Stimulated activated CD4-positive, alpha-beta T cell treated with anti-CD3 and anti-CD28 coated beads, Interleukin-1b, Interleukin-23, amount 100 ng/mL, for 48 hours (primary cell): ENCODE data around the gene VAC14.
A peak's percentile ranks its signal among the peaks of the same experiment; 100 is the strongest.
"Not testable (repeated sequence)": the region's sequence is repeated elsewhere in the genome, so short reads cannot be mapped to it uniquely, and the experiment has no call there.

Experiments used
- DNase-seq: peaks from one replicate; pipeline ENCODE4 v3.0.0-alpha.2; 2020

The VAC14 gene

DNA sequence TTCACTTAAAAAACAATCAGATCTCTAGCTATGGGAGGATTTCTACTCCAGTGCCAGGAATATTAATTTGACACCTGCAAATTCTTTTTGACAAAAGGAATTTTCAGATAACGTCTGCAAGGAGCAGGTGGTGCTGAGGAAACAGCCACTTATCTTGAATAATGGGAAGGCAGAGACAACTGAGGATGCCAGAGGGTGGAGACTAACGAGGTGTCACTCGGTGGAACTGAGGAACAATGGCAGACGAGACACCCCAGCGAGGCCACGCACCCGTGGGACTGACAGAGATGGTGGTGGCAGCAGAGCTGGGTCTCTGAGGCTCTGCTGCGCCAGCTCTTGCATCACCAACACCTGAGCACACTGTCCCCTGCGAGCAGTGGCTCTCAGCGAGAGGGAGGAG is 42.2 kb downstream of the VAC14 start:
- no peak for DNase-seq

DNA sequence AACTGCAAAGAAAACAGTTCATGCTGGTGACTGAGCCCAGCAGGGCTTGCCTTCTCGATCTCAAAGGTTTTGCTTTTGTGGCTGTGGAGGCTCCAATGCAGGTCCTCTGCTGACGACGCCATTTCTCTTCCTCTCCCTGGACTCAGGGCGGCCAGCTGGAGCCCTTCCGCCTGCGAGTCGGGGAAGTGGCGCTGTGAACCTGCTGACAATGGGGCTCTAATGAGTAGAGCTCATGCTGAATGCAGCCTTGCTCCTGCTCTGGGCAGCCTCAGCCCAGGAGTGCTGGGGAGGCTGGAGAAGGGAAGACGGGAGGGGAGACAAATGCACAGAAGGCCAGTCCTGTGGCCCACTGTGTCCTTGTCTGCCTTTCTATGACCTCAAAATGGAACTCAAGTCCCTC is 43.8 kb downstream of the VAC14 start:
- DNase-seq, result no peak

DNA sequence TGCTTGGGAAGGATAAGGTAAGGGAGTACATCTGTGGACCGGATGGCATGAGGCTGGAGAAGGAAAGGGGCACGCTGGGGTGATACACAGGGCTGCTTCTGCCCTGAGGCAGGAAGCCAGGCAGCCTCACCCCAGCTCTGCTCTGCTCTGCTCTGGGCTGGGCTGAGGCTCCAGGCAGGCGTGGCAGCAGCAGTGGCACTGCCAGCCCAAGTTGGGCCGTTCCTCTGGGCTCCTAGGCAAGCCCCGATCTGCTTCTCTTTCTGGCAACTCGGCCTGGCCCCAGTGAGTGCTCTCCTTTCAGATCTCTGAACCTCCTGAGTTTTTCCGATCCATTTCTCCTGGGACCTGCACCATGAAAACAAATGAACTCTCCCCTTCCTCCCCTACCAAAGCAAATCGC is 44.9 kb downstream of the VAC14 start:
- no peak for DNase-seq

DNA sequence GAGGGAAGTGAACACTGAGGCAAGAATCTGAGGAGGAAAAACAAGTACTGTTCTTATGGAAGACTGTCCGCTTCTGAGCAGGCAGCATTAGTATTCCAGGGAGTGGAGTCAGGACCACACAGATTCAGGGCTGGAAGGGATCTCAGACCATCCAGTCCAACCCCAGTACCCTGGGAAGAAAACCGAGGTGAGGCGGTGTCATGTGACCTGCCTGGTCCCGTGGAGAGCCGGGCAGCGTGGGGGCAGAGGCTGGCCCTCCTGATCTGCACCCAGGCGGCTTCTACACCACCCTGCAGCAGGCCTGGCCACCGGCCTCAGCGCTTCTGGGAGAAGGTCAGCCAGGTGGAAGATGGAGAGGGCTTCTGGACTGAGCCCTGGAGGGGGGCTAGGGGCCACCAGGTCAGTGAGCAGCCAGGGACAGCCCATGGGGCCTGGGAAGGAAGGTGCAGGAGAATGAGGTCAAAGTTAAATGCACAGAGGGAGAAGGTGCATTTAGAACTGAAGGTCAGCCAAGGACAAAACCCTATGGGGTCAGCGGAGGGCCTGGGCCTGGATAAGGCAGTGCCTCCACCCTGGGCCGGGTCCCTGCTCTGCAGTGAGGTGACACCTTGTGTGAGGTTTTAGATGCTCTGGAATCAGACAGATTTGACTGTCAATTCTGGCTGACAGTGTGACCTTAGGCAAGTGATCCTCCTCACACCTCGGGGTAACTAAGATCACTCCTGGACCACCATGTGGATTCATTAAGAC is 45.9 kb downstream of the VAC14 start:
- no peak for DNase-seq

DNA sequence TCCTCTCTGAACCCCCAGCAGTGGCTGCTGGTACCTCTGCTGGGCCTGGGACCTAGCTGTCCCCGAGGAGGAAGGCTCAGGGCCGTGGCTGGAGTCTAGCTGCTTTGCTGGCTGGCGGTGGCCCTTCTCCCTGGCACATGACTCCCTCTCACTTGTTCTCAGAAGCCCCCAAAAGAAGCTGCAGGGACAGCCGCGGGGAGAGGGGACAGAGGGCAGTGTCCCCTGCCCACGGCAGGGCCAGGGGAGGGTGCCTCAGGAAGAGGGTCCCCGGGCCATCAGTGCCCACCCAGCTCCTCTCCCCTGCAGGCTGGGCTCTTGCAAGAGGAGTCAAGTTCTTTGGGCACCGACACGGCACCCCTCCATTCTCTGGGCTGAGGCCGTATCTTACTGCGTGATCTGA is 46.6 kb downstream of the VAC14 start:
- DNase-seq, result no peak

DNA sequence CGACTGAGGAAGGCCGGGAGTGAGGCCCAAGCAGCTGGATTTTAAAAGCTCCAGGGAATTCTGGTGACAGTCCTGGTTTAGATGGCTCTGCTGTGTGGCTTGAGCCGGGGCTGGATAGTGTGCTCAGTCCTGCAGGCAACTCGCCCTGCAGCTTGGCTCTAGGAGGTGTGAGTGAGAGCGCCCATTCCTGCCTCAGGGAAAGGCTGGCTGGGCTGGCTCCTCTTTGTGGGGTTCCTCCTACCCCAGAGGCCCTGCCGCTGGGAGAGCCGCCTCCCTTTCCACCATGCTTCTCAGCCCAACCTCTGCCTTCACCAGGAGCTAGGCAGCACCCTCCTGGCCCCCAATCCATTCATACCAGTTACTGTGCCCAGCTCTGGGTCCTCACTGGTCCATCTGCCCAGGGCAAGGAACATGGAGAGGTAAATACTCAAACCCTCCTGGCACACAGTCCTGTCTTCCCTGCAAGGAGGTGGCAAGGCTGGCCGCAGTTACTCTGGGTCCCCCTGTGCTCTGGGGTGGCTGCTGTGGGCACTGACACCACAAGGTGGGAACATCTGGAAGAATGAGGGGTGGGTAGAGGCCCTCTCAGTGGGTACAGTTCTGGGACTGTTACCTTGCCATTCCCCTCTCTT is 47.1 kb downstream of the VAC14 start:
- no peak for DNase-seq

DNA sequence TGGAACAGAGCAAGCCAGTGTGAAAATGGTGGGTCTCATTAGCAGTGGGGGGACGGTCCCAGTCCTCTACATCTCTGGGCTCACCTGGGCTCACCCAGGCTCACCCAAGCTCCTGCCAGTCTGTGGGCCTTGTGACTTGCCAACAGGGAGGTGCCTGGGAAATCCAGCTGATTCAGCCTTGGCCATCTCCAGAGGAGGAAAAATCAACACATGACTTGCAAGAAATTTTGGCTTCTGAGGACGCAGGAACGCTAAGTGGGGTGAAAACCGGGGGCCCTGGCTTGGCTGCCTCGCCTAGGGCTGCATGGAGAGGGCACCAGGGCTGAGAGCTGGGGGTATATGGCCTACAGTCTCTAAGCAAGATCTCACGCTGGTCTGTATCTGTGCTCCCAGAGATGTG is 47.7 kb downstream of the VAC14 start:
- DNase-seq, result no peak

DNA sequence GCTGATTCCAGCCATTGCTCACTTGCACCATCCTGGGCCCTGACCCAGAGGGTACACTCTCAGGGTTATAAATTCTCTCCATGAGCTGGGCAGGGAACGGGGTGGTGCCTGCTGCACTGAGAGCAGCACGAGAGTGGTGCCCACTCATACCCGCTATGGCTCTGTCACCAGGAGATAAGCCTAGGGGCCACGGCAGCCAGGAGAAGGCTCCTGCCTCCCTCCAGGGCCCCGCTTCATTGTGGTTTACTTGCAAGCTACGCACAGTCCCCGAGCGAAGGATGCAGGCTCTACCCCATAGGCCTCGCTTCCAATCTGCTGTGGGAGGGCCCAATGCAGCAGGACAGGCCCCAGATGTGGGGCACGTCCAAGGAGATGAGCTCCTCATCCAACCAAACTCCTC is 48.5 kb downstream of the VAC14 start:
- no peak for DNase-seq

DNA sequence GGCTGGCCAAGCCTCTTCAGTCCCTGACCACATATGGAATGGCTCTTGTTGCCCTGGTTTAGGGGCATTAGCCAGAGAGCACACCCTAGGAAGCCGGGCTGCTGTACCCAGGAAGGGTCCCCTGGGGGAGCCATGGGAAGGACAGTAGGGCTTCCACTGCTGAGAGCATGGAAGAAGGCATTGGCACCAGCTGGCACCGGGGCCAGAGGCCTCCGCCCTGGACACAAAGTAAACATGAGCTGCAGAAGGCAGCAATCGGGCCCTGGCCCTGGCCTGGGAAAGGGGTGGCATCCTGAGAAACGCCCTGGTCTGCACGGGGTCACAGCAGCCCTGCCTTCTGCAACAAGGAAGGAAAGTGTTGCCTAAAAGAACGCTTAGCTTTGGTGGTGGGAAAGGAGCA is 49.4 kb downstream of the VAC14 start:
- DNase-seq, result no peak

DNA sequence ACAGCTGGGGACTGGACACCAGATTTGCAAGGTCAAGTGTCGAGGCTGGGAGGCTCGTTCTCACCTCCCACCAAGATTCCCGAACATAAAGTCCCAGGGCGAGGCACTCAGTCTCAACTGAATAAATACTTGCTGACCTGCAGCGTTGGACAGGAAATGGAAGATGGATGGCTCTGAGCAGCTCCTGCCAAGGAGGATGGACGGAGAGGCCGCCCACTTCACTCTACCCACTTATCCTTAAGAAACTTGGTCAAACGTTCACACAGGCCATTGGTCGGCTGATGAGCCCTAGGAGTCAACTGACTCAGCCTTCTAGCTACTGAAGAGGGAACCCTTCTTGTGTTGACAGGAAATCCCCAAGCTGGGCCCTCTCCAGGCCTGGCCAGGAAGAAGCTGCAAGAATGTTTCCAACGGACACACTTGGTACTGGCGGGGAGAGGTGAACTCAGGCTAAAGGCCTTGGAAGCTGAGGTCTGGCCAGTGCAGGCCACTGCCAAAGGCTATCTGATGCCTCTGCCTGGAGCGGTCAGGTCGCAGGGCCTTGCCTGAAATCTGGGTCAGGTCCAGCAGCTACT is 50.0 kb downstream of the VAC14 start:
- no peak for DNase-seq

DNA sequence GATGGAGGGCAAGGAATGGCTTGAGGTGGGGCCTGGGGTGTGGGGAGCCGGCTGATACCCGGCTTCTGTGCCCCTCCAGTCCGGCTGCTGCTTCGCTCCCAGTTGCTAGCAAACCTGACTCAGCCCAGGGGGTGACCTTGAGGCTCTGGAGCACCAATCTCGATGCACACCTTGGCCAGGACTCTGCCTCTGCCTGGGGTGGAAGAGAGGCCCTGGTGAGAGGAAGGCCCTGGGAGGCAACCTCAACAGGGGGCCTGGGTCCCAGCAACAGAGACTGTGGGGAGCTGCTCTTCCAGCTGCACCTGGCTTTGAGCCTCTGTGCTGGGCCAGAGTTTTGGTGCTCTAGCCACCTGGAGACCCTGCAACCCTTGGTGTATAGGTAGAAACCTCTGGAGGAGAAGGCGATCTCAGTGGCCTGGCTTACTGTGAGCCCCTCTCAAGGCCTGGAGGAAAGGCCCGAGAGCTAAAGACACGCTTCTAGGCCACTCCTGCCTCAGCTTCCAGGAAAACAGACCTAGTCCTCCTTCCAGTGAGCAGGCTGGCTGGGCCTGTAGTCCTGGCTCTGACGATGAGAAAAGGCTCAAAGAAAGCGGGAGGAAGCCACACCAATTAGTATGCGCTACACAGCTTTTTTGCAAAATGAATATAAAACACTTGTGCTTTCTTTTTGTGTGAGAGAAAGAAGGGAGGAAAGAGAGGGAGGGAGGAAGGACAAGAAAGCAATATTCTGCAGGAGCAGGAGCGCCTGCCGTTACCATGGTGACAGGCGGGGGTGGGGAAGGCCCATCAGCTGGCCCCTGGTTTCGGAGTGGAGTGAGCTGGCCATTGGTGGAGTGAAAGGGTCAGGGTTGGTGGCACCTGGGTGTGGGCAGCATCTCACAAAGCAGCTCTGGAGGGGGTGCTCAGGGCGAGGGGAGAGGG is 51.0 kb downstream of the VAC14 start:
- DNase-seq, result no peak

DNA sequence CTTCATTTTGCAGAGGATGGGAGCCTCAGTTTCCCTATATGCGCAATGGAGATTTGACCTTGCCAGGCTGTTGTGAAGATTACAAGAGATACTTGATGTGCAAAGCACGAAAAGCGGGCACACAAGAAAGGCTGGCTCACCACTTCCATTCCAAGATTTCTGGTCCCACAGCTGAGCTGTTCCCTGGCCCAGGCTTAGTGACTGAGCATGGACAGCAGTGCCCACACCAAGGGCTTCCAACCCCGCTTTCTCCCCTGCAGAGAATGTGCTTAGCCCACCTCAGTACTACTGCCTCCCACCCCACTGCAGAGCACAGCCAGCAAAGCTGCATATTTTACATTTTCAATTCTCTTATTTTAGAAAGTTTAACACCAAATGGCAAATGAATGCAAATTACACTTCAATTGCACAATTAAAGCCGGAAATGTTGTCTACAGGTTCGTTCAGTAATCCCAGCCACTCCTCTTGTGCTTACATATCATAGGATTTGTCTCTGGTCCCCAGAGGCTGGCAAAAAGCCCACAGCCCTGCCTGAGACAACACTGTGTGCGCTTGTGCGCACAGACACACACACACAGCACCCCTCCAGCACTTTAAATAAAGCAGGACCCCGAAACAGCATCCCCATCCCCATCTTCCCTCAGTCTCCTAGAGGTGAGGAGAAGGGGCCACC is 51.8 kb downstream of the VAC14 start:
- no peak for DNase-seq

DNA sequence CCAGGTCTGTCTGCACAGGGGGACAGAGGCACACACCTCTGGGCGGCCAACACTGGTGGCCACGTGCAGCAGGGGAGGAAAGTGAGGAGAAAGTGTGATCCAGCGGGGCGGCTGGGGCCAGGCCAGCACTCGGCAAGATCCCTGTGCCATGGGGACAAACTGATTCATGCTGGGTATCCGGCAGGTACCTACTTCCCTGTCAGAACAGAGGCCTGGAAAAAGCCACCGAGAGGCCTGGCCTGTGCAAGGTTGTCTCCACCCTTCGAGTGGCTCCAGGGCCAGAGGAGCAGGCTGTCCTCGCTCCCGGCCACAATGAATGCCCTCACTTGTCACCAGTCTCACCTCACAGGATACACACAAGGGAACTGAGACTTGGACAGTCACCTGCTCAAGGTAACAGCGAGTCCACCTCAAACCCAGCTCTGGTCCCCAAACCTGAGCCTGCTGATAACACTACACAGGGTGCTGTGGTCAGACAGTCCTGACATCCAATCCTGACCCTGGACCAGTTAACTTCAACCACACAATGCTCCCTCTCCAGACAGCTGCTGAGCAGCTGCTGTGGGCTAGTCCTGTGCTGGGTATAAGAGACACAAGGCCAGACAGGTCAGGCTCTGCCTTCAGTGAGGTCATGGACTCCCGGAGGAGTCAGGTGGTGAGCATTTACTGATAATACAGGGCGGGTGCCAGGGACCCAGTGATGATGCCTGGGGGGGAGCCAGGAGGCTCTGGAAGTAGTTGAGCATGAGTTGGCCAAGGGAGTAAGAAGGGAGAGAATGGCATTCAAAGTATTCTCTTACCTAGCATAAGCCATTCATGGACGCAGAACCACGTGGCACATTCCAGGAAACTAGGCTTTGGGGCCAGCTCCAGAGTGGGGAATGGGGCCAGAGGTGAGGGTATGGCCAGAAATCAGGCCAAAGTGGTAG is 53.0 kb downstream of the VAC14 start:
- no peak for DNase-seq

DNA sequence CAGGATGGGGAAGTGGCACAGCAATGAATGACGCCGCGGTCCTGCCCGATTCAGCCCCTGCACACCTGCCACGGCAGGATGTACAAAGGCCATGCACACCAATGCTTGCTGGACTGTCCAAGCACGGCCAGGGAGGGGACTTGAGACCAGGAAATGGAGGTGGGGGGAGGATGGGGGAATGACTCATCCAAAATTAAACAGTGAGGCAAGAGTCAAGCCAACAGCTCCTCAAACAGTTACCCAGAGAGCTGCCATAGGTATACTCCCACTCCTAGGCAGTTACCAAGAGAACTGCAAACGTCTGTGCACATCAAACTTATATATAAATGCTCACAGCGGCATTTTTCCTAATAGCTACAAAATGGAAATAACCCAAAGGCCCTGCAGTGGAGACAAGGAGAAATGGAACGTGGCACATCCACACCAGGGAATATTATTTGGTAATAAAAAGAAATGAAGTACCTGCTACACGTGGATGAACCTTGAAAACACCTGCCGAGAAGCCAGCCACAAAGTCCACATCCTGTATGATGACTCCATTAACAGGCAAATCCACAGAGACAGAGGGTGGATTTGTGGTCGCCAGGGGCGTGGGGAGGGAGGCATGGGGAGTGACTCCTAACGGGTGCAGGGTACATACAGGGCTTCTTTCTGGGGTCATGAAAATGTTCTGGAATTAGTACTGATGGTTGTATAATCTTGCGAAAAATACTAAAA is 54.1 kb downstream of the VAC14 start:
- peak; percentile 25 for DNase-seq

DNA sequence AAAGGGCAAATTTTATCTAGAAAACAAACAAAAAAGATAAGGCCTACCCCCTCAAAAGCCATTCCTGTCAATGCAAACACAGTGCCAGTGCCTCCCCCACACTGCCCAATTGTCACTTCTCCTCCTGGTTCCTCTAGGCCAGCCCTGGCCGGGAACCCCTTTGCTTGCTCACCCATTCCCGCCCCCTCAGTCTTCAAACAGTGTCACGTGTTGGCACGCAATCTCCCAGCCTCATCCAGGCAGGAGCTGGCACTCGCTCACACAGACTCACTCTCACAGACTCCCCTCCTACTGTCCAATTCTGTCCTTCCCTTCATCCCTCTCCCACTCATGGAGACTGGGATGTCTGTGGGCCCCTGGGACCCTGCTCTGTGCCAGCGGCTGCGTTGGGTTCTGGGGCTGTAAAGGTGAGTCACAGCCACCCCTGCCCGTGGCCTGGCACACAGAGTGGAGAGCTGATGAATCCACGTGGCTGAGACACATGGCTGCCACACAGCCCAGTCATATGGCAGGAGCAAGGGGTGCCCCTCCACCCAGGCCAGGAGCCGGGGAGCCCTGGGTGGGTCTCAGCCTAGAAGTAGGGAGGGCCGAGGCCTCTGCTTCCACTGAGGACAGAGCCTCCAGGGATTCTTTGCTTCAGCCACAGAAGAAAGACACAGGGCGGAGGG is 54.8 kb downstream of the VAC14 start:
- no peak for DNase-seq

DNA sequence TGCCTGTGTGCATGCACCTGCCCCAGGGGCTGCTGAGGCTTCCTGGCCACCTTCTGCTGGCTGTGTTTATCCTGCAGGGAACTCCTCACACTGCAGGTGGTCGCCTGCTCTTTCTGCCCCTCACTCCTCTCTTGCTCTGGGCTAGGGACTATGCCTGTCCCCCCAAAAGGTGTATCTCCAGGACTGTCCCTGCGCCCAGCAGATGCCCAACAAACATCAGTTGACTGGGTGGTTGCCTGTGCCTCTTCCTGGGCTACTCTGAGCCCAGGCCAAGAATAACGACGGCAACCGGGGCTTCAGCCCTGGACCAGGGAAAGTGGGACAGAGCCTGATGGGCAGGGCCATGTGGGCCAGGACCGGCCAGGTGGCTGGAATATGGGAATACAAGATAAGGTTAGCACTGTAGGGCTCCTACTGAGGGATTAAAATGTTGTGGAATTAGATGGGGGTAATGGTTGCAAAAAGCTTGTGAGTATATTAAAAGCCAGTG is 55.4 kb downstream of the VAC14 start:
- no peak for DNase-seq

DNA sequence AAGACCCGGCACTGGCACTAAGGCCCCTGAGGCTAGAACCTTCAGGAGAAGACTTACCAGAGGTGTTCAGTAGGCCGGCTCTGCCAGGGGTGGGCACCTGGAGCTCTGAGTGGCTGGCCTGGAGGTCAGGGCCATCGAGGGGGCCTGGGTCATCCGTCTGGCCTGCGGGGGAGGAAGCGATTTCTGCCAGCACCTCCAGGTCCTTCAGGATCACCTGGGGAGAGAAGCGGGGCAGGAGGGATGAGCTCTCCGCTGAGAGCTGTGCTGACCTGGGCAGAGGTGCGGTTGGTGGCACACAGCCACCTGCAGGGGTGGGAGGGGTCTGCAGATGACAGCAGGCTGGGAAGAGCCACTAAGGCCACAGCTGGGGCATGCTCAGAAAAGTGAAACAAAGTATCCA is 56.6 kb downstream of the VAC14 start:
- DNase-seq, result no peak

DNA sequence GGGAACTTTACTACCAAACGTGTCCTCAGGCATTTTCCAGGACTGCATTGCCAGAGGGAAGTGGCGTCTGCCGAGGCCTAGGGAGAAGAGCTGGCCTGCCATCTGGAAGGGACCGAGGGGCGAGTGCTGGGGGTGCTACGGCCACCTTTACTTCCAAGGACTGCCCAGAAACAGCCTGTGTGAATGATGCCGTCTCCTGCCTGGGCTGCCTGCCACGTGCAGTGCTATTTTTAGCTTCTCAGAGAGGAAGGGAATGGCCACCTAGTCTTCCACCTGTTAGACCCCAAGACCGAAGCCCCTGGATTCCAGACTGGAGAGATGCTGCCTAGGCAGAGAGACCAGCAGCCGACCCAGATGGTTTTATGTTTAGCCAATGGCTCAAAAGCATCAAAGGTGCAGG is 57.2 kb downstream of the VAC14 start:
- no peak for DNase-seq

DNA sequence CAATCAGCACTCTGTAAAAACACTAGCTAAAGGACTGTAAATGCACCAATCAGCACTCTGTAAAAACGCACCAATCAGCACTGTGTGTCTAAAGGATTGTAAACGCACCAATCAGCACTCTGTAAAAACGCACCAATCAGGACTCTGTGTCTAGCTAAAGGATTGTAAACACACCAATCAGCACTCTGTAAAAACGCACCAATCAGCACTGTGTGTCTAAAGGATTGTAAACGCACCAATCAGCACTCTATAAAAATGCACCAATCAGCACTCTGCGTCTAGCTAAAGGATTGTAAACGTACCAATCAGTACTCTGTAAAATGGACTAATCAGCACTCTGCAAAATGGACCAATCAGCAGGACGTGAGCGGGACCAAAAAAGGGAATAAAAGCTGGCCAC is 58.0 kb downstream of the VAC14 start:
- not testable (repeated sequence) for DNase-seq

DNA sequence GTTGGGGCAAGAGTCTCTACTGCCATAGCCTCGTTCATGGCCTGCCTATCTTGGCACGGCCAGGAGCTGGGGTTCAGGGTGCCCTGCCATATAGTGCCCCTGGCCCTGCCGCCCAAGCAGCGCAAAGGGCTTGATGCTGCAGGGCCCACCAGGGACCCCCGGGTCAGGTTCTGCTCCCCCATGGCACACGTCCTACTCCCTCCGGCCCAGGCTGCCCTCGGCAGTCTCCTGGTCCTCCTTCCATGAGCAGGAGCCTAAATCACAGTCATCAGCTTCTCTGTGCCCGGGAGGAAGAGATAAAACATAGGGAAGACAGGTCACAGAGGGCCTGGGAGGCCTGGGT is 59.2 kb downstream of the VAC14 start:
- DNase-seq, result no peak
